ENCODE data around the gene ITSN1. TPM values are rescaled to one million over a fixed set of nuclear protein-coding genes. Genes with fewer than 3 reads are reported as not detected.

Gene ITSN1
- total RNA-seq, 3 donors from 2014 or later: 2.1 to 2.5 (median 2.4) TPM

DNA sequence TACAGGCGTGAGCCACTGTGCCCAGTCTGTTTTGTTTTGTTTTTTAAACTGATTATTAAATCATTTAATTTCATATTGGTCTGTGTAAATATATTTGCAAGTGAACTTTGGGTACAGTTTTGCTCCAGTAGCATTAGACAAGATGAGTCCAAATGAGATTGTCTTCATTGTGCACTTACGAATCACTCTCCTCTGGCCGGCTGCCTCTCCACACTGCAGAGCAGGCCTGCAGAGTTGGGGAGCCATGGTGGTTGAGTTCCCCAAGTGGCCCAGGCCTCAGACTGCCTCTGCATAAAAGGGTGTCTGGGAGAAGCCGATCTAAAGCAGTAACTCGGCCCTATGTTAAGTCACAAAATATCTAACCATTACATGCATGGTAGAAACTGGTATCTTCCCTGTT is 198.5 kb downstream of the ITSN1 start:
- Mint-ChIP-seq H3K4me3 (no peak overlapping the region), H3K36me3 (ENCODE audit: insufficient read depth) (no peaks in the 10 kb centered on the region), H3K27me3 (ENCODE audit: low read depth) (no peaks in the 10 kb centered on the region), H3K9me3 (no peaks in the 10 kb centered on the region), H3K4me1 (ENCODE audit: low read depth) (no peaks in the 10 kb centered on the region)
- ATAC-seq (no peak), DNase-seq (no peak)

DNA sequence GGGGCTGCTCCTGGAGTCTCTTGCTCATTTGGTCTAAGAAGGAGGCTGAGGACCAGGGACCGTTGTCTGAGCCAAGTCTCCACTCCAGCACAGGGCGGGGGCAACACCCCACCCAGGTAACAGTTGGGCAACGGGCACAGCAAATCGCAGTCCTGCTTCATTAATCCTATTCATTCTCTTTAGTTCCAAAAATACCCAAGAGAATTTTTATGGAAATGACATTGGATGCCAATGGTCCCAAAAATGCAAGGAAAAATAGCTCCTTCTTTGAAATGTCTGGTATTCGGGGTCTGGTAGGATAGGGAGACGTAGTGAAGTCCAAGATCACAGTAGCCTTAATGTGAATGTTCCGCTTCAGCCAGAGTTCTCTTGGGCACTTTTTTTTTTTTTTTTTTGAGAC is 199.3 kb downstream of the ITSN1 start:
- H3K4me1 Mint-ChIP-seq (ENCODE audit: low read depth): no peaks in the 10 kb centered on the region
- no peaks in the 10 kb centered on the region for H3K36me3 Mint-ChIP-seq (ENCODE audit: insufficient read depth)
- no peak overlapping the region for H3K4me3 Mint-ChIP-seq
- H3K9me3 Mint-ChIP-seq: peaks cover 4% of the 10 kb centered on the region
- ATAC-seq: no peak
- DNase-seq: no peak
- H3K27me3 Mint-ChIP-seq (ENCODE audit: low read depth): no peaks in the 10 kb centered on the region

DNA sequence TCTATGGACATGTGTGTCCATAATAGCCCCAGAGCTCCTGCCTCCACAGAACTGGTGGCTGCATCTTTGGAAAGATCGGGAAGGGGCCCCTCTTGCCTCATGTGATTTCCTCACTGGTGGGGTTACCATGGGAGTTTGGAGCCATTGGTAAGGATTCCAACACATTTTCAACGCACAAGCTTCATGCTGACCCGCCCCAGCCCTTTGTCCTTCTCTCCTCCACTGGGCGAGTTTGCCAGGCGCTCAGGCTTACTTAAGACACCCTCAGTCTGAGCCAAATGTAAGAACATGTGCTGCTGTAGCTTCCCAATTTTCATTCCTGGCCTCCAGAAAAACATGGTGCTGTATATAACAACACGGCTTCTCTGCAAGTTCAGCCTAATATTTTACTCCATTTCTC is 200.9 kb downstream of the ITSN1 start:
- Mint-ChIP-seq H3K36me3 (ENCODE audit: insufficient read depth) (no peaks in the 10 kb centered on the region), H3K9me3 (peaks cover 4% of the 10 kb centered on the region), H3K4me1 (ENCODE audit: low read depth) (no peaks in the 10 kb centered on the region), H3K4me3 (no peak overlapping the region), H3K27me3 (ENCODE audit: low read depth) (peaks cover under 1% of the 10 kb centered on the region)
- ATAC-seq: no peak
- DNase-seq: no peak

- Mint-ChIP-seq H3K4me3 (no peak overlapping the region), H3K9me3 (peaks cover 4% of the 10 kb centered on the region), H3K36me3 (ENCODE audit: insufficient read depth) (no peaks in the 10 kb centered on the region), H3K27me3 (ENCODE audit: low read depth) (peaks cover 4% of the 10 kb centered on the region), H3K4me1 (ENCODE audit: low read depth) (no peaks in the 10 kb centered on the region)
- DNase-seq: no peak
- no peak for ATAC-seq
Observed at GRCh38 chr21:33844104-33844889, 202.0 kb downstream of the ITSN1 start.

GRCh38 chr21:33844890-33845205 is 202.5 kb downstream of the ITSN1 start:
- no peaks in the 10 kb centered on the region for H3K4me1 Mint-ChIP-seq (ENCODE audit: low read depth)
- no peaks in the 10 kb centered on the region for H3K36me3 Mint-ChIP-seq (ENCODE audit: insufficient read depth)
- peaks cover 4% of the 10 kb centered on the region for H3K9me3 Mint-ChIP-seq
- peaks cover 4% of the 10 kb centered on the region for H3K27me3 Mint-ChIP-seq (ENCODE audit: low read depth)
- no peak for ATAC-seq
- no peak overlapping the region for H3K4me3 Mint-ChIP-seq
- no peak for DNase-seq

DNA sequence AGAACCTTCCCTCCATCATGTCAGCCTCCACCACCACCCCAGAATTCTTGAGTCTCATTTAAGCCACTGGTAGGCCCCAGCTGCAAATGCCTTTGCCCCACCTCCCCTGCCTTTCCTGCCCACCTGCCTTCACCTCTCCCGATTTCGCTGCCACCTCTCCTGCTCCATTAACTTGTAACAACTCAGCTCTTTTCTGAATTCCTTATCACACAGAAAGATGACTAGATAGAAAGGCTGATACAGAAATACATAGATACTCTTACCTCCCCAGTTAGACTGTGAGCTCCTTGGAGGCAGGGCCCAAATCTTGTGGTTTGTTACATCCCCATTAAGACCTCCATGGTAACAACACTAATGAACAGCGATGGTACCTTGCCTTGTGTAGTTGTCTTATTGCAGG is 203.8 kb downstream of the ITSN1 start:
- Mint-ChIP-seq H3K4me1 (ENCODE audit: low read depth) (no peaks in the 10 kb centered on the region), H3K9me3 (peaks cover 4% of the 10 kb centered on the region), H3K36me3 (ENCODE audit: insufficient read depth) (no peaks in the 10 kb centered on the region), H3K27me3 (ENCODE audit: low read depth) (peaks cover 4% of the 10 kb centered on the region), H3K4me3 (no peak overlapping the region)
- ATAC-seq (no peak), DNase-seq (no peak)

GRCh38 chr21:33847588-33848248 is 205.4 kb downstream of the ITSN1 start:
- no peaks in the 10 kb centered on the region for H3K36me3 Mint-ChIP-seq (ENCODE audit: insufficient read depth)
- ATAC-seq (no peak), DNase-seq (no peak)
- H3K27me3 Mint-ChIP-seq (ENCODE audit: low read depth): peaks cover 4% of the 10 kb centered on the region
- H3K9me3 Mint-ChIP-seq: peaks cover 4% of the 10 kb centered on the region
- H3K4me3 Mint-ChIP-seq: no peak overlapping the region
- no peaks in the 10 kb centered on the region for H3K4me1 Mint-ChIP-seq (ENCODE audit: low read depth)

DNA sequence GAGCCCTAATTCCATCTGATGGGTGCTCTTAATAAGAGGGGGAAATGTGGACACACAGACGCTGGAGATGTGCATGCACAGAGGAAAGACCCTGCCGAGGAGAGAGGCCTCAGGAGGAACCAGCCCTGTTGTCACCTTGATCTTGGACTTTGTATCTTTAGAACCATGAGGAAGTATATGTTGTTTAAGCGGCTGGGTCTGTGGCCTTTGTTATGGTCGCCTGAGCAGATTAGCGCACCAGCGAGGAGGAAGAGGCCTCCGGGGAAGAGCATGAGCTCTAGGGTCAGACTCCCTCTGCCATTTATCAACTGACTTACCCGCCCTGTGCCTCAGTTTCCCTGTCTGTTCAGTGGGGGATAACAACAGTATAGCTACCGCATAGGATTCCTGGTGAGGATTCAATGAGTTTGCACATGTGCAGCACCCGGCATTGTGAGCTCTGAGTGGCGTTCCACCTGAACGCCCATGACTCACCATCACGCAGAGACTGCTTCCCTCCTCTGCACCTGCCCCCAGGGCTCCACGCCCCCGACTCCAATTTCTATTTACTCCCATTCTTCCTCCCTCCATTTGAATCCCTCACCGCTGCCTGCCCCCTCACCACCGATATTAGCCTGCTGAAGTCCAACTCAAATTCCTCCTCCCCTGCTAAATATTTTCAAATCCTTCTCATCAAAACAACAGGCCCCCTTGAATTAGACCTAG is 206.1 kb downstream of the ITSN1 start:
- ATAC-seq (no peak), DNase-seq (no peak)
- no peaks in the 10 kb centered on the region for H3K36me3 Mint-ChIP-seq (ENCODE audit: insufficient read depth)
- H3K9me3 Mint-ChIP-seq: peaks cover 4% of the 10 kb centered on the region
- H3K27me3 Mint-ChIP-seq (ENCODE audit: low read depth): peaks cover 4% of the 10 kb centered on the region
- no peak overlapping the region for H3K4me3 Mint-ChIP-seq
- no peaks in the 10 kb centered on the region for H3K4me1 Mint-ChIP-seq (ENCODE audit: low read depth)

DNA sequence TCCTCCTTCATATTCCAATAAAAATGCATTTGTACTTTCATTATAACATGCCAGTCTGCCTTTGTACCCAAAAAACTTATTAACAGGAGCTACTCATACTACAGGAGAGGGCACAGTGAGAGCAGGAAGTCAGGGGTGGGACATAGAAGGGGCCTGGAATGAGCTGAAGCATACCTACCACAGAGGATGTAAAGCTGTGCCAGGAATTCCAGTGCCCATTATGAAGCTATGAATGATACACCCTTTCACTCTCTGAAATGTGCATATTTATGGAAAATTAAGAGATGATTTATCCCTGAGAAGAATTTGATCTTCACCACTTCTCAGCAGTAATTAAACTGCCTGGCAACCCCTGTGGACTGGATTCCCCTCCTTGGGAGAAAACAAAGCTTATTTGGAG is 207.5 kb downstream of the ITSN1 start:
- Mint-ChIP-seq H3K27me3 (ENCODE audit: low read depth) (peaks cover 4% of the 10 kb centered on the region), H3K4me3 (no peak overlapping the region), H3K4me1 (ENCODE audit: low read depth) (no peaks in the 10 kb centered on the region), H3K9me3 (peaks cover 4% of the 10 kb centered on the region), H3K36me3 (ENCODE audit: insufficient read depth) (no peaks in the 10 kb centered on the region)
- DNase-seq (no peak), ATAC-seq (no peak)

- no peaks in the 10 kb centered on the region for H3K36me3 Mint-ChIP-seq (ENCODE audit: insufficient read depth)
- no peaks in the 10 kb centered on the region for H3K4me1 Mint-ChIP-seq (ENCODE audit: low read depth)
- H3K4me3 Mint-ChIP-seq: no peak overlapping the region
- DNase-seq: no peak
- peaks cover 4% of the 10 kb centered on the region for H3K9me3 Mint-ChIP-seq
- peaks cover 4% of the 10 kb centered on the region for H3K27me3 Mint-ChIP-seq (ENCODE audit: low read depth)
- no peak for ATAC-seq
Observed at GRCh38 chr21:33850401-33850800, 208.1 kb downstream of the ITSN1 start.

- DNase-seq (no peak), ATAC-seq (no peak)
- Mint-ChIP-seq H3K9me3 (peaks cover 4% of the 10 kb centered on the region), H3K36me3 (ENCODE audit: insufficient read depth) (no peaks in the 10 kb centered on the region), H3K4me1 (ENCODE audit: low read depth) (no peaks in the 10 kb centered on the region), H3K4me3 (no peak overlapping the region), H3K27me3 (ENCODE audit: low read depth) (peaks cover 4% of the 10 kb centered on the region)
Observed at GRCh38 chr21:33850985-33851384, 208.7 kb downstream of the ITSN1 start.

GRCh38 chr21:33852485-33852884 is 210.2 kb downstream of the ITSN1 start:
- H3K27me3 Mint-ChIP-seq (ENCODE audit: low read depth): peaks cover 4% of the 10 kb centered on the region
- no peaks in the 10 kb centered on the region for H3K9me3 Mint-ChIP-seq
- no peaks in the 10 kb centered on the region for H3K36me3 Mint-ChIP-seq (ENCODE audit: insufficient read depth)
- no peak for DNase-seq
- ATAC-seq: no peak
- H3K4me1 Mint-ChIP-seq (ENCODE audit: low read depth): no peaks in the 10 kb centered on the region
- H3K4me3 Mint-ChIP-seq: no peak overlapping the region

DNA sequence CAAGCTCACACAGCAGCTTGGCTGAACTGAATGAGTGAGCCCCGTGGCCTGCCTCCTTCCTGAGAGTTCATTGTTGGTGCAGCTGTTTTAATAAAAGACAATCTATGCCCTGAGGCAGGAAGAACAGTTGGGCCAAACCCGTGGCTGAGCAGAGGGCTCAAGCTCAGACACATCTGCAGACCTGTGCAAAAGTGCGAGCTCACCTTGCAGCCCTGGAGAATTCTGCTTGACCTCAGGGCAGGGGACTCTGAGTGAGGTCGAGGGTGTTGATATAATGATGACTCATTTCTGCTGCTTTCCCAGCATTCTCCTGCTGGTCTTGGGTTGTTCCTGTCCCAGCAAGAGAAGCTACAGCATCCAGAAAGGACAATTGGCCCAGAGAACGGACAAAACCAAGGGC is 212.3 kb downstream of the ITSN1 start:
- Mint-ChIP-seq H3K27me3 (ENCODE audit: low read depth) (no peaks in the 10 kb centered on the region), H3K9me3 (no peaks in the 10 kb centered on the region)

DNA sequence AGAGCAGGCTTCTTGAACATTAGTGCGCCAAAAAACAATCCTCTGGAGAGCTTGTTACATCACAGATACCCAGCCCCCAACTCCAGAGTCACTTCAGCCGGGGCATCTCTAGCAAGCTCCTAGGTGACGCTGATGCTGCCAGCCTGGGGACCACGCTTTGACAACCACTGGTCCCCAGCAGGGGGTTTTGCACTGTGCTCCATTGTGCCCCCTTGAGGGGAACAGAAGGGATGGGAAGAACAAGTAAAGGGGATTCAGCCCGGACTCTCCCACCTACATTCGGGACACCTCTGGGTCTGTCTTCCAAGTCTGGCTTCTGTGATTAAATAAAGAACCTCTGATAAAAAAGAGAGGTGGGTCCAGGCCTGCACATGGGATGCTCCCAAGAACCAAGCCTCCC is 212.9 kb downstream of the ITSN1 start:
- Mint-ChIP-seq H3K27me3 (ENCODE audit: low read depth) (no peaks in the 10 kb centered on the region), H3K9me3 (no peaks in the 10 kb centered on the region)
- ATAC-seq: no peak

More for the DNA sequence above, 212.3 kb downstream of the ITSN1 start:
- ATAC-seq (no peak), DNase-seq (no peak)
- Mint-ChIP-seq H3K36me3 (ENCODE audit: insufficient read depth) (no peaks in the 10 kb centered on the region), H3K4me3 (no peak overlapping the region), H3K4me1 (ENCODE audit: low read depth) (no peaks in the 10 kb centered on the region)

More for the DNA sequence above, 212.9 kb downstream of the ITSN1 start:
- H3K4me1 Mint-ChIP-seq (ENCODE audit: low read depth): no peaks in the 10 kb centered on the region
- DNase-seq: no peak
- no peak overlapping the region for H3K4me3 Mint-ChIP-seq
- H3K36me3 Mint-ChIP-seq (ENCODE audit: insufficient read depth): no peaks in the 10 kb centered on the region
